COR-L47 (cell line): ENCODE measurements around the gene ARHGAP31.

ENCODE experiments used
- DNase-seq: peaks from one replicate; lab custom pipeline; 2025; lab: John Stamatoyannopoulos, UW

ARHGAP31 gene

DNA sequence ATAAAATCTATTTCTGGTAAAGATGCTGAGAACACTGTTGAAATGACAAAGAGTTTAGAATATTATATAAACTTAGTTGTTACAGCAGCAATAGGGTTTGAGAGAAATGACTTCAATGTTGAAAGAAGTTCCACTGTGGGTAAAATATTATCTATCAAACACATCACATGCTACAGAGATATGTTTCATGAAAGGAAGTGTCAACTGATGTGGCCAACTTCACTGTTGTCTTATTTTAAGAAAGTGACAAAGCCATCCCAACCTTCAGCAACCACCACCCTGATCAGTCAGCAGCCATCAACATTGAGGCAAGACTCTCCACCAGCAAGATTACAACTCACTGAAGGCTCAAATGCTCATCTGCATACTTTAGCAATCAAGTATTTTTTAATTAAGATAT lies 149.0 kb downstream of the ARHGAP31 start:
- DNase-seq = no peak

DNA sequence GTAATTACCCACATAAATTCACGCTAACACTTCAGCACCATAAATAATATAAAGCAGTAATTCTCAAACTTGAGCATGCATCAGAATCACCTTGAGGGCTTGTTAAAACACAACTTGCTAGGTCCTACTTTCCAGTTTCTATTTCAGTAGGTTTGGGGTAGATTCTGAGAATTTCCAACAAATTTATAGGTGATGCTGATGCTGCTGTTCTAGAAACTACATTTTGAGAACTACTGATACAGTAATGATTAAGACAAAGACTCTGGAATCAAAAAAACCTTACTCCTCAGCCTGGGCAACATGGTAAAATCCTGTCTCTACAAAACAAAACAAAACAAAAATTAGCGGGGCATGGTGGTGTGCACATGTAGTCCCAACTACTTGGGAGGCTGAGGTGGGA lies 150.4 kb downstream of the ARHGAP31 start:
- DNase-seq = no peak

GRCh38 chr3:119453822-119454221 lies 159.6 kb downstream of the ARHGAP31 start:
- DNase-seq = no peak

GRCh38 chr3:119456469-119456868 lies 162.3 kb downstream of the ARHGAP31 start:
- DNase-seq = no peak

GRCh38 chr3:119457246-119457645 lies 163.1 kb downstream of the ARHGAP31 start:
- no peak for DNase-seq

- DNase-seq = peak; percentile 100
Observed at GRCh38 chr3:119463171-119464169, 169.3 kb downstream of the ARHGAP31 start, which contains the start of gene TMEM39A. Gene TMEM39A (minus strand): TSS chr3:119463615. CDS start chr3:119462074, 1,541 bp downstream.

GRCh38 chr3:119468041-119468440 lies 173.9 kb downstream of the ARHGAP31 start:
- no peak for DNase-seq

DNA sequence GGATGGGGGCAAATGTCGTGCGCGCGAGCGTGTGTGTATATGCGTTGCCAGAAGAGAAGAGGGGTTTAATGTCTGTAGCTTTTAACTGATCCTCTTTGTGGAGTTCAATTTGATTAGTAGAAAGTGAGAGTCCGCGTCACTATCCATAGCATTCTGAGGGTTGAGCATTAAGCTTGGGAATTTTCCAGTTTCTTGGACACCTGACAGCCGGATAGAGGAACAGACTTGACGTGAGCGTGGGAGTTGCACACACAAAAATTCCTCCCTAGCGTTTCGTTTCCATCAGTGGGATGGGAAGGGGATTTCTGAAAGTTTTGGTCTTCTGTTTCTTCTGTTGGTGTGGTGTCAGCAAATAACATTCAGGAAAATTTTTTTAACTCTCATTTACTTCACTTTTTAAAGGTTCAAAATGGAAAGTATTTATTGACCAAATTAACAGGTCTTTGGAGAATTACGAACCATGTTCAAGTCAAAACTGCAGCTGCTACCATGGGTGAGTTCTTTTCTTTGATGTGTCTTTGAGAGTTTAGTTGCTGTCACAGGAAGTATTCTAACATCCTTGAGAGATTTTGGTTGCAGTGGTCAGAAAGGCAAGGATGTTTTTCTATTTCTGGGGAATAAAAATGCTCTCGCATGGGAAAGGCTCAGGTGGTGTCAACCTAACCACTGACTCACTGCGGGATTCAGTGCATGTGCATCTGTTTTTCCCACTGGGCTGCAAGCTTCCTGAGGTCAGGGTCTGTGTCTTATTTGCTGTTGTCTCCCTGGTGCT lies 175.4 kb downstream of the ARHGAP31 start:
- peak; percentile 39 for DNase-seq
